Hepatocyte (in vitro differentiated cells): ENCODE measurements around the gene GNAI2. TPM values are rescaled to one million over a fixed set of nuclear protein-coding genes. Genes with fewer than 3 reads are reported as not detected.
"Not testable (repeated sequence)": the region's sequence is repeated elsewhere in the genome, so short reads cannot be mapped to it uniquely, and the experiment has no call there.

Experiments
- DNase-seq: peaks from one replicate; pipeline ENCODE4 v3.0.0-alpha.2; 2016; ENCODE audit warnings: low spot score
- H2AFZ ChIP-seq: fragments of 200-600 bp; sonication (generic); 2 replicates; pipeline ENCODE4 v1.6.0; 2016; ENCODE audit warnings: antibody characterized with exemption, mild to moderate bottlenecking
- H3K27ac ChIP-seq: fragments of 200-600 bp; sonication (generic); 2 replicates; pipeline ENCODE4 v1.5.1; 2016; ENCODE audit warnings: mild to moderate bottlenecking
- H3K27me3 ChIP-seq: fragments of 200-600 bp; sonication (generic); 2 replicates; pipeline ENCODE4 v1.6.1; 2016
- H3K36me3 ChIP-seq: fragments of 200-600 bp; sonication (generic); replicated peaks from 2 replicates; pipeline ENCODE4 v1.5.1; 2016; ENCODE audit warnings: low read depth; ENCODE audit not compliant: insufficient read depth
- H3K4me1 ChIP-seq: fragments of 200-600 bp; sonication (generic); 2 replicates; pipeline ENCODE4 v1.5.1; 2016; ENCODE audit warnings: mild to moderate bottlenecking, moderate library complexity; ENCODE audit not compliant: insufficient read depth
- H3K4me2 ChIP-seq: fragments of 200-600 bp; sonication (generic); 2 replicates; pipeline ENCODE4 v1.6.0; 2016
- H3K4me3 ChIP-seq: fragments of 200-600 bp; sonication (generic); 2 replicates; pipeline ENCODE4 v1.5.1; 2016; ENCODE audit warnings: mild to moderate bottlenecking
- H3K79me2 ChIP-seq: fragments of 200-600 bp; sonication (generic); 2 replicates; pipeline ENCODE4 v1.6.0; 2017; ENCODE audit warnings: mild to moderate bottlenecking
- H3K9me2 ChIP-seq: fragments of 200-600 bp; sonication (generic); replicated peaks from 2 replicates; pipeline ENCODE4 v1.6.0; 2017; ENCODE audit warnings: mild to moderate bottlenecking; ENCODE audit not compliant: insufficient read depth
- H3K9me3 ChIP-seq: fragments of 200-600 bp; sonication (generic); 2 replicates; pipeline ENCODE4 v1.5.1; 2016; ENCODE audit warnings: low read depth, mild to moderate bottlenecking
- H4K20me1 ChIP-seq: fragments of 200-600 bp; sonication (generic); 2 replicates; pipeline ENCODE4 v1.6.0; 2016; ENCODE audit warnings: mild to moderate bottlenecking; ENCODE audit not compliant: insufficient read depth, poor library complexity, severe bottlenecking
- EZH2 ChIP-seq: fragments of 200-600 bp; sonication (generic); IDR thresholded peaks from 2 replicates; pipeline ENCODE4 v1.6.1; 2016; ENCODE audit warnings: antibody characterized with exemption, mild to moderate bottlenecking, borderline replicate concordance
- EZH2phosphoT487 ChIP-seq: fragments of 200-600 bp; sonication (generic); IDR thresholded peaks from one replicate; pipeline ENCODE4 v1.6.1; 2018; ENCODE audit warnings: antibody characterized with exemption, mild to moderate bottlenecking, low read depth, moderate library complexity; ENCODE audit not compliant: unreplicated experiment, severe bottlenecking
- WGBS: methylation state at CpG from one replicate; pipeline ENCODE4 v1.1.6; 2016; ENCODE audit warnings: low lambda C conversion rate; ENCODE audit errors: missing lambda C conversion rate; 5-methylcytosine and 5-hydroxymethylcytosine counted together
- polyA plus RNA-seq: library from polyadenylated mRNA; unstranded; fragments of >200 nt; fragmentation: Nextera tagmentation; extraction: Ambion mirVana; gene quantifications from 2 replicates; pipeline ENCODE4 v1.2.1, GENCODE V29; 2016
- total RNA-seq: library from RNA; depleted of rRNA; stranded (reverse); fragments of >200 nt; gene quantifications from 2 replicates; pipeline ENCODE4 v1.2.3, GENCODE V29; 2014
- TF ChIP-seq, protein P1 (sequence below): fragments of 200-600 bp; sonication (generic); IDR thresholded peaks from 2 replicates; pipeline ENCODE4 v1.5.1; 2016; ENCODE audit warnings: antibody characterized with exemption, mild to moderate bottlenecking; ENCODE audit not compliant: poor library complexity

The GNAI2 gene
- total and polyA plus RNA-seq, 2 experiments from 2014 or later = 103 to 233 TPM

DNA sequence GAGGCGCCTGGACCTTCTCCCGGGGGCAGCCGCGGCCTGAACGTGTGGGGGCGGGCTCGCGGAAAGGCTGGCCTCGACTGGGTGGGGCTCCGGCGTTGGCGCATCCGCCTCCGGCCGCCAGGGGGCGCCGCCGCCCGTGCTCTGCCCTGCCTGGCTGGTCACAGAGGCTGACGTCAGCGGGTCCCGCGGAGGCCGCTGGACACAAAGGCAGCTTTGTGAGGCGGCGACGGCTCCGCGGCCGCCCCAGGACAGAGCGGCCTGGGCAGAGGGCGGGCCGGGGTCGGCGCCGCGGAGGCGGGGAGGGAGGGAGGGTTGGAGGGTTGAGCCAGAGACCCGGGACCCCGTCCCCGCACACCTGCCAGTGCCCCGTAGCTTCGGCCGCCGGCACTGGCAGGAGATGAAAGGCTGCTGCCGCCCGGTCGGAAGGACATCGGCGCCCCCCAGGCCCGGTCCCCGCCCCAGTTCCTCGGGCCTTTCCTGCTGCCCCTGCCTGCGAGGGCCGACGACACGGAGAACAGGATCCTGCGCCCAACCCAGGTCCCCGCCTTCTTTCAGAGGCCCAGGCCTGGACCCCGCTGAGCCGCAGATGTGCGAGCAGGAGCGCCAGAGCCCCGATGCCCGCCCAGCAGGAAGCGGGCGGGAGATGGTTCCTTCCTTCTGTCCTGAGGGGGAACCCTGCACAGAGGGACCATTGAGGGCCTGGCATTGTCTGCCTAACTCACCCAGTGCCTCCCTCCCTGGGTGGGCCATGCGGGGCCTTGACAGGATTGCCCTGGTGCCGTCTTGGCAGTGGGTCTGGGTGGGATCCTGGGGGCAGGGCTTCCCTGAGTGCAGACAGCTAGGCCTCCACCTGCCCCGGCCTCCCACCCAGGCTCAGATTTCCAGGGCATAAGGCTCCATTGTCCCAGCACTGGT, 24.3 kb downstream of the GNAI2 start:
- peak overlapping the region; percentile 97 for H3K27ac ChIP-seq
- H3K9me2 ChIP-seq = no peaks in the 10 kb centered on the region
- TF ChIP-seq EZH2phosphoT487 = no peak
- TF ChIP-seq, protein P1, sequence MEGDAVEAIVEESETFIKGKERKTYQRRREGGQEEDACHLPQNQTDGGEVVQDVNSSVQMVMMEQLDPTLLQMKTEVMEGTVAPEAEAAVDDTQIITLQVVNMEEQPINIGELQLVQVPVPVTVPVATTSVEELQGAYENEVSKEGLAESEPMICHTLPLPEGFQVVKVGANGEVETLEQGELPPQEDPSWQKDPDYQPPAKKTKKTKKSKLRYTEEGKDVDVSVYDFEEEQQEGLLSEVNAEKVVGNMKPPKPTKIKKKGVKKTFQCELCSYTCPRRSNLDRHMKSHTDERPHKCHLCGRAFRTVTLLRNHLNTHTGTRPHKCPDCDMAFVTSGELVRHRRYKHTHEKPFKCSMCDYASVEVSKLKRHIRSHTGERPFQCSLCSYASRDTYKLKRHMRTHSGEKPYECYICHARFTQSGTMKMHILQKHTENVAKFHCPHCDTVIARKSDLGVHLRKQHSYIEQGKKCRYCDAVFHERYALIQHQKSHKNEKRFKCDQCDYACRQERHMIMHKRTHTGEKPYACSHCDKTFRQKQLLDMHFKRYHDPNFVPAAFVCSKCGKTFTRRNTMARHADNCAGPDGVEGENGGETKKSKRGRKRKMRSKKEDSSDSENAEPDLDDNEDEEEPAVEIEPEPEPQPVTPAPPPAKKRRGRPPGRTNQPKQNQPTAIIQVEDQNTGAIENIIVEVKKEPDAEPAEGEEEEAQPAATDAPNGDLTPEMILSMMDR = peak; percentile 99
- H3K9me3 ChIP-seq = no peaks in the 10 kb centered on the region
- no peaks in the 10 kb centered on the region for H4K20me1 ChIP-seq
- H3K79me2 ChIP-seq = peaks cover 12% of the 10 kb centered on the region
- H3K4me3 ChIP-seq = peak overlapping the region; percentile 40
- peak overlapping the region; percentile 78 for H3K4me2 ChIP-seq
- peak; percentile 97 for DNase-seq
- peaks cover 34% of the 10 kb centered on the region for H3K4me1 ChIP-seq
- 13% methylated on average over 18 of the region's 70 CpGs for WGBS
- H2AFZ ChIP-seq = peak overlapping the region; percentile 32
- H3K36me3 ChIP-seq = no peaks in the 10 kb centered on the region
- H3K27me3 ChIP-seq = no peaks in the 10 kb centered on the region

DNA sequence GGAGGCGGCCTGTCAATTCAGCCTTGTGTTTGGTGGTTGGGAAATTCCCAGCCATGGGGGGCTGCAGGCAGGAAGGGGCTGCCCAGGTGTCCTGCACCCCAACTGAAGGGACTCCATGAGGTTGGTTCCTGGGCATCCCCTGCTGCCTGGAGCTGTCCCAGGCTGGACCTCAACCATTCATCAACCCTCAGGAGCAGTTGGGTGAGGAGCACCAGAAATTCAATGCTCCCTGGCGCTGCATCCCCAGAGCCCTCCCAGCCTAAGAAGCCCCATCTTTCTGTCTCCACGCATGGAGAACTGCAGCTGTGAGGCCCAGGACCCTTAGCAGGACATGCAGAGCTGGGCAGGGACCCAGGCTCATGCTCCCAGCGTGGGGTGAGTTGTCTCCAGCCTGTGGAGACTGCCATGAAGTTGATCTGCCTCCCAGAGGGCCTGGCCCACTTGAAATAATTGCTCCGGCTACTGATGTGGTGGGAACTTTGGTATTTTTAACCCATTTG, 25.0 kb downstream of the GNAI2 start:
- peaks cover 12% of the 10 kb centered on the region for H3K79me2 ChIP-seq
- no peaks in the 10 kb centered on the region for H3K27me3 ChIP-seq
- H3K4me1 ChIP-seq = peaks cover 41% of the 10 kb centered on the region
- no peak overlapping the region for H3K4me3 ChIP-seq
- no peak for DNase-seq
- 85% methylated on average over 5 of the region's 5 CpGs for WGBS
- no peaks in the 10 kb centered on the region for H4K20me1 ChIP-seq
- TF ChIP-seq, protein P1 = no peak
- TF ChIP-seq EZH2 = no peak
- no peak for TF ChIP-seq EZH2phosphoT487
- no peaks in the 10 kb centered on the region for H3K36me3 ChIP-seq
- no peaks in the 10 kb centered on the region for H3K9me2 ChIP-seq
- no peak overlapping the region for H2AFZ ChIP-seq
- H3K27ac ChIP-seq = peak overlapping the region; percentile 97
- no peaks in the 10 kb centered on the region for H3K9me3 ChIP-seq
- peak overlapping the region; percentile 78 for H3K4me2 ChIP-seq

DNA sequence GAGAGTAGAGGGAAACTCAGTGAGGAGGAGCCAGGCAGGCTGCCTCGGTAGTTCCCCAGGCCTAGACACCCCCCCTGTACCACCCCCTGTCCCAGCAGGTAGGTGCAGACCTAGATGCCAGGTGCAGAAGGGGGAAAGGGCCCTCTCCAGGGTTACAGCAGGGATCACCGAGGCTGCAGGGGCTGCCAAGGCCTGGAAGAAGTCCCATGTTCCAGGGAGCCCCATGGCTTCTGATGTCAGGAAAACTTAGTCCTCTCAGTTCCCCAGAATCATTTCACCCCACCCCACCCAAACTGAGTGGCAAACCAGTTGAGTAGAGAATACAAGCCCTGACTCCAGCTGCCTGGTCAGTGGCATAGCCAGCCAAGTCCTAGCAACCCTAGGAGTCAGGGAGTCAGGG, 25.5 kb downstream of the GNAI2 start:
- Histone ChIP-seq H2AFZ (no peak overlapping the region), H3K27ac (peak overlapping the region; percentile 97), H3K4me1 (peaks cover 46% of the 10 kb centered on the region), H3K36me3 (no peaks in the 10 kb centered on the region), H3K4me3 (no peak overlapping the region), H3K79me2 (peaks cover 12% of the 10 kb centered on the region), H4K20me1 (no peaks in the 10 kb centered on the region), H3K9me3 (no peaks in the 10 kb centered on the region), H3K9me2 (no peaks in the 10 kb centered on the region), H3K4me2 (peak overlapping the region; percentile 78), H3K27me3 (no peaks in the 10 kb centered on the region)
- 77% methylated on average over 2 of the region's 2 CpGs for WGBS
- TF ChIP-seq EZH2 (no peak), EZH2phosphoT487 (no peak)
- TF ChIP-seq, protein P1 = no peak
- DNase-seq = no peak

GRCh38 chr3:50262200-50262599, 26.2 kb downstream of the GNAI2 start:
- H3K27ac ChIP-seq, H3K9me2 ChIP-seq, H3K9me3 ChIP-seq, H3K36me3 ChIP-seq, H3K27me3 ChIP-seq, H3K4me2 ChIP-seq, H2AFZ ChIP-seq, H4K20me1 ChIP-seq, H3K4me3 ChIP-seq, DNase-seq: not testable (repeated sequence)
- WGBS = 99% methylated on average over 4 of the region's 4 CpGs
- Histone ChIP-seq H3K4me1 (peaks cover 53% of the 10 kb centered on the region), H3K79me2 (peaks cover 12% of the 10 kb centered on the region)
